Activated T-helper 2 cell treated with anti-CD3 and anti-CD28 coated beads, Interferon-gamma antibody, Interleukin-2, Interleukin-4, amounts not matched to agents 10 μg/mL and 5 μg/mL and 100 μg/mL, durations not matched to agents 14 hours and 24 hours and 36 hours (primary cell): ENCODE measurements around the gene RGS6. TPM values are rescaled to one million over a fixed set of nuclear protein-coding genes. Genes with fewer than 3 reads are reported as not detected.

Experiments
- DNase-seq: peaks from one replicate; pipeline ENCODE4 v3.0.0; 2021; ENCODE audit warnings: low spot score
- H3K27ac Mint-ChIP-seq: one replicate; pipeline ENCODE4 v1.8.0; 2021; ENCODE audit warnings: mixed read lengths
- H3K27me3 Mint-ChIP-seq: one replicate; pipeline ENCODE4 v1.8.0; 2021; ENCODE audit warnings: low read depth, mixed read lengths
- H3K36me3 Mint-ChIP-seq: one replicate; pipeline ENCODE4 v1.8.0; 2021; ENCODE audit warnings: low read depth, mixed read lengths
- H3K4me1 Mint-ChIP-seq: one replicate; pipeline ENCODE4 v1.8.0; 2021; ENCODE audit warnings: low read depth, mixed read lengths
- H3K4me3 Mint-ChIP-seq: one replicate; pipeline ENCODE4 v1.8.0; 2021; ENCODE audit warnings: low read depth, mild to moderate bottlenecking, moderate library complexity, mixed read lengths
- H3K9me3 Mint-ChIP-seq: one replicate; pipeline ENCODE4 v1.8.0; 2021; ENCODE audit warnings: mixed read lengths
- intact Hi-C: fragments of 100-400 bp; cut with micrococcal nuclease; formaldehyde crosslinking; loops from one replicate; pipeline ENCODE4 v1.15.1; 2023
- total RNA-seq: library from RNA; stranded (reverse); gene quantifications from 2 replicates; pipeline ENCODE4 v1.2.3, GENCODE V29; 2022

RGS6 gene
- total RNA-seq, 1 donor from 2014 or later = 3.7 TPM

- Mint-ChIP-seq H3K36me3 (no peaks in the 10 kb centered on the region), H3K27ac (no peak overlapping the region), H3K4me3 (no peak overlapping the region), H3K27me3 (peaks cover 10% of the 10 kb centered on the region), H3K9me3 (no peaks in the 10 kb centered on the region), H3K4me1 (no peaks in the 10 kb centered on the region)
- intact Hi-C loops = no loop called here
- no peak for DNase-seq
Observed at GRCh38 chr14:72070458-72070857, 138.2 kb downstream of the RGS6 start.

GRCh38 chr14:72075649-72076334, 143.6 kb downstream of the RGS6 start:
- intact Hi-C loops = no loop called here
- H3K27me3 Mint-ChIP-seq = peaks cover 17% of the 10 kb centered on the region
- H3K9me3 Mint-ChIP-seq = no peaks in the 10 kb centered on the region
- no peaks in the 10 kb centered on the region for H3K36me3 Mint-ChIP-seq
- no peaks in the 10 kb centered on the region for H3K4me1 Mint-ChIP-seq
- H3K27ac Mint-ChIP-seq = no peak overlapping the region
- no peak overlapping the region for H3K4me3 Mint-ChIP-seq
- no peak for DNase-seq

- no peak for DNase-seq
- Mint-ChIP-seq H3K27ac (no peak overlapping the region), H3K4me3 (no peak overlapping the region), H3K27me3 (peaks cover 29% of the 10 kb centered on the region), H3K9me3 (no peaks in the 10 kb centered on the region), H3K4me1 (no peaks in the 10 kb centered on the region), H3K36me3 (no peaks in the 10 kb centered on the region)
- intact Hi-C loops = no loop called here
Observed at GRCh38 chr14:72081137-72081536, 148.9 kb downstream of the RGS6 start.

GRCh38 chr14:72084935-72085334, 152.7 kb downstream of the RGS6 start:
- Mint-ChIP-seq H3K27me3 (peaks cover 32% of the 10 kb centered on the region), H3K27ac (no peak overlapping the region), H3K4me3 (no peak overlapping the region), H3K36me3 (no peaks in the 10 kb centered on the region), H3K9me3 (no peaks in the 10 kb centered on the region), H3K4me1 (no peaks in the 10 kb centered on the region)
- DNase-seq = no peak
- intact Hi-C loops = no loop called here

- peaks cover 6% of the 10 kb centered on the region for H3K4me1 Mint-ChIP-seq
Observed at GRCh38 chr14:72089625-72090024, 157.4 kb downstream of the RGS6 start.

GRCh38 chr14:72094844-72095582, 162.8 kb downstream of the RGS6 start:
- no peak for DNase-seq
- Mint-ChIP-seq H3K27me3 (peaks cover 13% of the 10 kb centered on the region), H3K36me3 (no peaks in the 10 kb centered on the region), H3K27ac (no peak overlapping the region), H3K9me3 (no peaks in the 10 kb centered on the region), H3K4me1 (peaks cover 17% of the 10 kb centered on the region), H3K4me3 (no peak overlapping the region)
- intact Hi-C loops = loop anchor here (2.0 kb wide), 1 partner anchor 46 kb away; no protein-coding TSS in a partner anchor

More at GRCh38 chr14:72089625-72090024, 157.4 kb downstream of the RGS6 start:
- intact Hi-C loops = no loop called here
- Mint-ChIP-seq H3K27me3 (peaks cover 23% of the 10 kb centered on the region), H3K4me3 (no peak overlapping the region), H3K27ac (no peak overlapping the region), H3K9me3 (no peaks in the 10 kb centered on the region), H3K36me3 (no peaks in the 10 kb centered on the region)
- DNase-seq = no peak

GRCh38 chr14:72097173-72097783, 165.0 kb downstream of the RGS6 start:
- no peaks in the 10 kb centered on the region for H3K9me3 Mint-ChIP-seq
- DNase-seq = no peak
- H3K36me3 Mint-ChIP-seq = no peaks in the 10 kb centered on the region
- intact Hi-C loops = no loop called here
- peaks cover 10% of the 10 kb centered on the region for H3K27me3 Mint-ChIP-seq
- peaks cover 17% of the 10 kb centered on the region for H3K4me1 Mint-ChIP-seq
- H3K4me3 Mint-ChIP-seq = no peak overlapping the region
- H3K27ac Mint-ChIP-seq = no peak overlapping the region

GRCh38 chr14:72098210-72098609, 166.0 kb downstream of the RGS6 start:
- no peak overlapping the region for H3K27ac Mint-ChIP-seq

GRCh38 chr14:72099566-72099965, 167.3 kb downstream of the RGS6 start:
- no peak overlapping the region for H3K27ac Mint-ChIP-seq
- intact Hi-C loops = no loop called here
- H3K4me1 Mint-ChIP-seq = peaks cover 11% of the 10 kb centered on the region
- no peak for DNase-seq
- H3K4me3 Mint-ChIP-seq = no peak overlapping the region
- no peaks in the 10 kb centered on the region for H3K36me3 Mint-ChIP-seq
- H3K9me3 Mint-ChIP-seq = no peaks in the 10 kb centered on the region
- H3K27me3 Mint-ChIP-seq = peaks cover 18% of the 10 kb centered on the region

More at GRCh38 chr14:72098210-72098609, 166.0 kb downstream of the RGS6 start:
- Mint-ChIP-seq H3K27me3 (peaks cover 14% of the 10 kb centered on the region), H3K4me3 (no peak overlapping the region), H3K9me3 (no peaks in the 10 kb centered on the region), H3K36me3 (no peaks in the 10 kb centered on the region), H3K4me1 (peaks cover 17% of the 10 kb centered on the region)
- intact Hi-C loops = no loop called here
- no peak for DNase-seq

- H3K36me3 Mint-ChIP-seq = no peaks in the 10 kb centered on the region
Observed at GRCh38 chr14:72104011-72104613, 171.9 kb downstream of the RGS6 start.

GRCh38 chr14:72111911-72112310, 179.7 kb downstream of the RGS6 start:
- Mint-ChIP-seq H3K9me3 (no peaks in the 10 kb centered on the region), H3K4me1 (no peaks in the 10 kb centered on the region), H3K27ac (no peak overlapping the region), H3K4me3 (no peak overlapping the region), H3K27me3 (peaks cover 29% of the 10 kb centered on the region), H3K36me3 (no peaks in the 10 kb centered on the region)
- no peak for DNase-seq
- intact Hi-C loops = no loop called here

More at GRCh38 chr14:72104011-72104613, 171.9 kb downstream of the RGS6 start:
- no peaks in the 10 kb centered on the region for H3K9me3 Mint-ChIP-seq
- DNase-seq = peak; percentile 15
- H3K27me3 Mint-ChIP-seq = peaks cover 48% of the 10 kb centered on the region
- H3K27ac Mint-ChIP-seq = no peak overlapping the region
- H3K4me1 Mint-ChIP-seq = no peaks in the 10 kb centered on the region
- no peak overlapping the region for H3K4me3 Mint-ChIP-seq
- intact Hi-C loops = loop anchor here (2.0 kb wide), 1 partner anchor 189 kb away; no protein-coding TSS in a partner anchor

- Mint-ChIP-seq H3K36me3 (no peaks in the 10 kb centered on the region), H3K9me3 (no peaks in the 10 kb centered on the region), H3K4me1 (no peaks in the 10 kb centered on the region), H3K27me3 (peaks cover 24% of the 10 kb centered on the region), H3K27ac (no peak overlapping the region), H3K4me3 (no peak overlapping the region)
- DNase-seq = no peak
- intact Hi-C loops = no loop called here
Observed at GRCh38 chr14:72118841-72119240, 186.6 kb downstream of the RGS6 start.
